HG02642 (cell line): ENCODE data around the gene TEPSIN.

Experiments used
- ATAC-seq: cut with Tn5 transposase; IDR thresholded peaks from one replicate; pipeline ENCODE4 v1.9.1; 2021; ENCODE audit warnings: mild to moderate bottlenecking; ENCODE audit not compliant: unreplicated experiment, poor library complexity

TEPSIN gene

GRCh38 chr17:81189670-81190530 is 49.0 kb downstream of the TEPSIN start:
- no peak for ATAC-seq

GRCh38 chr17:81189016-81189415 is 49.8 kb downstream of the TEPSIN start:
- ATAC-seq, result no peak

- ATAC-seq, result no peak
Observed at GRCh38 chr17:81188491-81188840, 50.4 kb downstream of the TEPSIN start.

- no peak for ATAC-seq
Observed at GRCh38 chr17:81187586-81188490, 51.0 kb downstream of the TEPSIN start.

- ATAC-seq, result no peak
Observed at GRCh38 chr17:81187120-81187519, 51.7 kb downstream of the TEPSIN start.

GRCh38 chr17:81186203-81186602 is 52.7 kb downstream of the TEPSIN start:
- no peak for ATAC-seq

GRCh38 chr17:81184555-81184954 is 54.3 kb downstream of the TEPSIN start:
- ATAC-seq, result no peak

- no peak for ATAC-seq
Observed at GRCh38 chr17:81183807-81184206, 55.0 kb downstream of the TEPSIN start.

- no peak for ATAC-seq
Observed at GRCh38 chr17:81183316-81183715, 55.5 kb downstream of the TEPSIN start.

GRCh38 chr17:81182596-81182995 is 56.3 kb downstream of the TEPSIN start:
- no peak for ATAC-seq

GRCh38 chr17:81181811-81182185 is 57.1 kb downstream of the TEPSIN start:
- no peak for ATAC-seq

- ATAC-seq, result no peak
Observed at GRCh38 chr17:81180836-81181810, 57.7 kb downstream of the TEPSIN start.

GRCh38 chr17:81179861-81180260 is 59.0 kb downstream of the TEPSIN start:
- no peak for ATAC-seq

GRCh38 chr17:81179220-81179619 is 59.6 kb downstream of the TEPSIN start:
- ATAC-seq, result no peak
